ENCODE data around the gene DNAJC6.

DNA sequence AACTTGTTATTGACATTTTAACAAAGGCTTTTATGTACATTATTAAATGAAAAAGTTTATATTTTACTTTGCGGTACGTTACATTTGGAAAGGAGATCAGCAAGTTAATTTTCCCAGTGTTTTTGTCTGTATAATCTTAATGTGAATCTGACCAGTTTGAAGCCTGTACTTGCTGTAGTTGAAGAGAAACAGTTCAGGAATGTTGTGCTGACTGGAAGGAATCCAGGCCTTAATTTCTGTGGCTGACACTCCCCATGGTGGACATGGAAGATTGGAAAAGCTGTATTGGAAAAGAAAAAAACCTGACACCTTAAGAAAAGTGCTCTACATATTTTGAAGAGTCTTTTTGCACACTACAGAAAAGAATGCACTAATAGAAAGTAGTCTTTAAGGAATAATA, 126.6 kb downstream of the DNAJC6 start:
- TF ChIP-seq EZH2 (IDR thresholded peaks at IDR 0.05; ENCODE audit: low read depth) (no peak), CTCF (conservative IDR thresholded peaks at IDR 0.05) (no peak)
